Right renal cortex interstitium (tissue), 3 donors: ENCODE data around the gene ASB14. TPM values are rescaled to one million over a fixed set of nuclear protein-coding genes. Genes with fewer than 3 reads are reported as not detected.
"Not testable (repeated sequence)": the region's sequence is repeated elsewhere in the genome, so short reads cannot be mapped to it uniquely, and the experiment has no call there.

Source experiments
- DNase-seq, 3 donors: peaks; one replicate each; pipeline ENCODE4 v3.0.0-alpha.2; 2013; ENCODE audit warnings: low read depth in 3 of 3, low spot score in 2 of 3
- polyA plus RNA-seq, 3 donors: library from polyadenylated mRNA; unstranded; fragments of 120-200 nt; gene quantifications; one replicate each; pipeline ENCODE4 v1.2.1, GENCODE V29; 2013; ENCODE audit not compliant: insufficient read length in 3 of 3

ASB14 gene
- under 1 TPM; 0.58 to 0.74 (median 0.67) TPM for polyA plus RNA-seq

GRCh38 chr3:57292159-57292896 lies at the start of gene ASB14:
TSS of gene ASB14 (minus strand) at chr3:57292685. CDS start at chr3:57292033, 652 bp downstream.
- no peak for DNase-seq

- DNase-seq, result not testable (repeated sequence)
Measured at GRCh38 chr3:57339071-57339642, 46.7 kb upstream of the ASB14 start.

GRCh38 chr3:57338272-57339070 lies 46.0 kb upstream of the ASB14 start:
- DNase-seq, result not testable (repeated sequence)

- no peak for DNase-seq
Measured at GRCh38 chr3:57335283-57335938, 42.9 kb upstream of the ASB14 start.

GRCh38 chr3:57331078-57331610 lies 38.7 kb upstream of the ASB14 start:
- no peak for DNase-seq

GRCh38 chr3:57326498-57326897 lies 34.0 kb upstream of the ASB14 start:
- not testable (repeated sequence) for DNase-seq

GRCh38 chr3:57314204-57314603 lies 21.7 kb upstream of the ASB14 start:
- no peak for DNase-seq

GRCh38 chr3:57309769-57310360 lies 17.4 kb upstream of the ASB14 start:
- DNase-seq, result no peak

GRCh38 chr3:57303520-57303919 lies 11.0 kb upstream of the ASB14 start:
- DNase-seq, result not testable (repeated sequence)

- DNase-seq, result no peak
Measured at GRCh38 chr3:57298041-57298440, 5.6 kb upstream of the ASB14 start.

- no peak for DNase-seq
Measured at GRCh38 chr3:57292897-57293526, 527 bp upstream of the ASB14 start.

- DNase-seq, result no peak
Measured at GRCh38 chr3:57288403-57288802, 4.1 kb downstream of the ASB14 start.

- DNase-seq, result no peak
Measured at GRCh38 chr3:57287205-57287604, 5.3 kb downstream of the ASB14 start.

- no peak for DNase-seq
Measured at GRCh38 chr3:57283334-57283733, 9.2 kb downstream of the ASB14 start.

- no peak for DNase-seq
Measured at GRCh38 chr3:57281715-57282114, 10.8 kb downstream of the ASB14 start.

- no peak for DNase-seq
Measured at GRCh38 chr3:57279685-57280084, 12.8 kb downstream of the ASB14 start.

GRCh38 chr3:57278237-57278636 lies 14.2 kb downstream of the ASB14 start:
- no peak for DNase-seq

- DNase-seq, result no peak
Measured at GRCh38 chr3:57275393-57275792, 17.1 kb downstream of the ASB14 start.

- no peak for DNase-seq
Measured at GRCh38 chr3:57274845-57275244, 17.6 kb downstream of the ASB14 start.

- no peak for DNase-seq
Measured at GRCh38 chr3:57268416-57268815, 24.1 kb downstream of the ASB14 start.
